ENCODE results near the gene PPP2R5E. TPM values are rescaled to one million over a fixed set of nuclear protein-coding genes. Genes with fewer than 3 reads are reported as not detected.
"Not testable (repeated sequence)": the region's sequence is repeated elsewhere in the genome, so short reads cannot be mapped to it uniquely, and the experiment has no call there.

PPP2R5E gene
- total RNA-seq (ENCODE audit: insufficient read depth, low replicate concordance), result 29.9 TPM

GRCh38 chr14:63543000-63543825 is at the start of gene PPP2R5E:
PPP2R5E (minus strand) TSS chr14:63543377; CDS start chr14:63539685, 3,692 bp downstream.
- DNase-seq (ENCODE audit: low spot score), result peak; percentile 100

- not testable (repeated sequence) for DNase-seq (ENCODE audit: low spot score)
Observed at GRCh38 chr14:63583046-63583445, 39.9 kb upstream of the PPP2R5E start.

GRCh38 chr14:63581491-63581890 is 38.3 kb upstream of the PPP2R5E start:
- no peak for DNase-seq (ENCODE audit: low spot score)

- DNase-seq (ENCODE audit: low spot score), result no peak
Observed at GRCh38 chr14:63578300-63578699, 35.1 kb upstream of the PPP2R5E start.

GRCh38 chr14:63573581-63573980 is 30.4 kb upstream of the PPP2R5E start:
- DNase-seq (ENCODE audit: low spot score), result no peak

GRCh38 chr14:63565448-63565847 is 22.3 kb upstream of the PPP2R5E start:
- no peak for DNase-seq (ENCODE audit: low spot score)

GRCh38 chr14:63564318-63564717 is 21.1 kb upstream of the PPP2R5E start:
- peak; percentile 17 for DNase-seq (ENCODE audit: low spot score)

GRCh38 chr14:63563370-63564026 is 20.3 kb upstream of the PPP2R5E start:
- DNase-seq (ENCODE audit: low spot score), result no peak

- DNase-seq (ENCODE audit: low spot score), result no peak
Observed at GRCh38 chr14:63562405-63562804, 19.2 kb upstream of the PPP2R5E start.

- no peak for DNase-seq (ENCODE audit: low spot score)
Observed at GRCh38 chr14:63555572-63555971, 12.4 kb upstream of the PPP2R5E start.

GRCh38 chr14:63551332-63551731 is 8.2 kb upstream of the PPP2R5E start:
- DNase-seq (ENCODE audit: low spot score), result peak; percentile 6

GRCh38 chr14:63547798-63548335 is 4.7 kb upstream of the PPP2R5E start:
- no peak for DNase-seq (ENCODE audit: low spot score)

GRCh38 chr14:63545431-63545830 is 2.3 kb upstream of the PPP2R5E start:
- no peak for DNase-seq (ENCODE audit: low spot score)

GRCh38 chr14:63544591-63545299 is 1.6 kb upstream of the PPP2R5E start:
- DNase-seq (ENCODE audit: low spot score), result no peak

GRCh38 chr14:63543826-63544406 is 739 bp upstream of the PPP2R5E start:
- peak; percentile 22 for DNase-seq (ENCODE audit: low spot score)

- peak; percentile 44 for DNase-seq (ENCODE audit: low spot score)
Observed at GRCh38 chr14:63542231-63542999, 762 bp downstream of the PPP2R5E start.

- DNase-seq (ENCODE audit: low spot score), result no peak
Observed at GRCh38 chr14:63535918-63536317, 7.3 kb downstream of the PPP2R5E start.

GRCh38 chr14:63533474-63533873 is 9.7 kb downstream of the PPP2R5E start:
- no peak for DNase-seq (ENCODE audit: low spot score)

GRCh38 chr14:63524537-63525155 is 18.5 kb downstream of the PPP2R5E start:
- no peak for DNase-seq (ENCODE audit: low spot score)

GRCh38 chr14:63523735-63524426 is 19.3 kb downstream of the PPP2R5E start:
- no peak for DNase-seq (ENCODE audit: low spot score)
